Tibial nerve (tissue), 4 donors: Measurements from ENCODE around the gene RPP14. TPM values are rescaled to one million over a fixed set of nuclear protein-coding genes. Genes with fewer than 3 reads are reported as not detected.
"Not testable (repeated sequence)": the region's sequence is repeated elsewhere in the genome, so short reads cannot be mapped to it uniquely, and the experiment has no call there.

ENCODE experiments used
- DNase-seq, 2 donors: peaks; one replicate each; pipeline ENCODE4 v3.0.0-alpha.2; 2019; ENCODE audit warnings: low spot score in 2 of 2
- H3K27ac ChIP-seq, 4 donors: fragments of 200-600 bp; sonication (generic) in 3 of 4; one replicate each; pipeline ENCODE4 v1.5.1; 2017 to 2019; ENCODE audit warnings: mild to moderate bottlenecking in 1 of 4
- H3K27me3 ChIP-seq, 2 donors: fragments of 200-600 bp; sonication (generic) in 1 of 2; one replicate each; pipeline versions ENCODE4 v1.5.1 to v1.6.0; 2017 to 2019
- H3K36me3 ChIP-seq, 3 donors: fragments of 200-600 bp; sonication (generic); one replicate each; pipeline ENCODE4 v1.5.1; 2018 to 2019
- H3K4me1 ChIP-seq, 4 donors: fragments of 200-600 bp; sonication (generic) in 3 of 4; one replicate each; pipeline ENCODE4 v1.5.1; 2017 to 2019
- H3K4me3 ChIP-seq, 4 donors: fragments of 200-600 bp; sonication (generic) in 3 of 4; one replicate each; pipeline ENCODE4 v1.5.1; 2017 to 2019; ENCODE audit warnings: mild to moderate bottlenecking in 1 of 4, moderate library complexity in 1 of 4
- H3K9me3 ChIP-seq, 4 donors: fragments of 200-600 bp; sonication (generic) in 3 of 4; one replicate each; pipeline ENCODE4 v1.5.1; 2017 to 2019
- CTCF ChIP-seq, 5 experiments: fragments of 200-600 bp in 3 of 5; fragments of 450-650 bp in 2 of 5; sonication (generic) in 3 of 5; IDR thresholded peaks; one replicate each; pipeline ENCODE4 v1.5.1; 2016 to 2019; ENCODE audit warnings: antibody characterized with exemption in 5 of 5, mild to moderate bottlenecking in 3 of 5, moderate library complexity in 2 of 5
- EP300 ChIP-seq, 2 donors: sonication (generic); formaldehyde crosslinking; IDR thresholded peaks; one replicate each; pipeline ENCODE4 v1.6.1; 2017; ENCODE audit warnings: antibody characterized with exemption in 2 of 2, mild to moderate bottlenecking in 1 of 2
- POLR2A ChIP-seq, 2 donors: fragments of 450-650 bp; IDR thresholded peaks; one replicate each; pipeline ENCODE4 v1.6.1; 2017; ENCODE audit warnings: antibody characterized with exemption in 2 of 2, mild to moderate bottlenecking in 2 of 2, moderate library complexity in 2 of 2
- WGBS, 2 donors: methylation state at CpG; one replicate each; pipeline ENCODE4 v1.1.5; 2018; 5-methylcytosine and 5-hydroxymethylcytosine counted together
- total RNA-seq, 4 donors: library from RNA; depleted of rRNA; stranded (reverse); fragments of >200 nt; gene quantifications; one replicate each; pipeline ENCODE4 v1.1.0, GENCODE V29; 2016

The RPP14 gene
- total RNA-seq, 4 donors from 2014 or later: 5.7 to 14.0 (median 8.6) TPM

GRCh38 chr3:58270485-58270884 lies 35.6 kb upstream of the RPP14 start:
- Histone ChIP-seq H3K36me3 (peaks cover 0 to 61% (median 0%) of the 10 kb centered on the region in 3 donors), H3K27ac (no peak overlapping the region), H3K9me3 (no peaks in the 10 kb centered on the region), H3K4me1 (peaks cover 0 to 9% (median 4%) of the 10 kb centered on the region in 4 donors), H3K4me3 (no peak overlapping the region), H3K27me3 (no peaks in the 10 kb centered on the region)
- WGBS, 2 donors: 95 to 98% methylated on average over 2 of the region's 2 CpGs
- no peak for DNase-seq
- no peak for TF ChIP-seq POLR2A (IDR thresholded peaks at IDR 0.05)
- TF ChIP-seq EP300 (IDR thresholded peaks at IDR 0.05): no peak
- no peak for TF ChIP-seq CTCF (IDR thresholded peaks at IDR 0.05)

- H3K9me3 ChIP-seq: peaks cover 0 to 4% (median 0%) of the 10 kb centered on the region in 4 donors
- peaks cover 0 to 73% (median 0%) of the 10 kb centered on the region in 3 donors for H3K36me3 ChIP-seq
- H3K4me1 ChIP-seq: peaks cover 0 to 9% (median 4%) of the 10 kb centered on the region in 4 donors
- no peak for TF ChIP-seq EP300 (IDR thresholded peaks at IDR 0.05)
- TF ChIP-seq CTCF (IDR thresholded peaks at IDR 0.05): no peak
- TF ChIP-seq POLR2A (IDR thresholded peaks at IDR 0.05): no peak
- H3K27ac ChIP-seq: peak overlapping the region in 2 of 4 donors; percentile 31 to 63
- no peak overlapping the region for H3K4me3 ChIP-seq
- no peaks in the 10 kb centered on the region for H3K27me3 ChIP-seq
- no peak for DNase-seq
- WGBS, 2 donors: 74 to 86% methylated on average over 7 of the region's 7 CpGs
Measured at GRCh38 chr3:58271901-58272501, 34.0 kb upstream of the RPP14 start.

GRCh38 chr3:58272891-58273290 lies 33.2 kb upstream of the RPP14 start:
- Histone ChIP-seq H3K36me3 (peaks cover 0 to 66% (median 0%) of the 10 kb centered on the region in 3 donors), H3K4me3 (no peak overlapping the region), H3K27ac (peak overlapping the region in 1 of 4 donors; percentile 63), H3K4me1 (peaks cover 0 to 9% (median 4%) of the 10 kb centered on the region in 4 donors), H3K9me3 (peaks cover 0 to 4% (median 0%) of the 10 kb centered on the region in 4 donors), H3K27me3 (no peaks in the 10 kb centered on the region)
- DNase-seq: no peak
- TF ChIP-seq CTCF (IDR thresholded peaks at IDR 0.05) (no peak), POLR2A (IDR thresholded peaks at IDR 0.05) (no peak), EP300 (IDR thresholded peaks at IDR 0.05) (no peak)
- WGBS, 2 donors: 84 to 88% methylated on average over 3 of the region's 3 CpGs

GRCh38 chr3:58273362-58273761 lies 32.7 kb upstream of the RPP14 start:
- not testable (repeated sequence) for H3K4me3 ChIP-seq, H3K4me1 ChIP-seq, DNase-seq, H3K27me3 ChIP-seq, H3K9me3 ChIP-seq
- peaks cover 0 to 61% (median 0%) of the 10 kb centered on the region in 3 donors for H3K36me3 ChIP-seq
- 93 to 94% methylated on average over 3 of the region's 3 CpGs for WGBS, 2 donors
- peak overlapping the region in 1 of 4 donors; percentile 63 for H3K27ac ChIP-seq

GRCh38 chr3:58274027-58274614 lies 31.9 kb upstream of the RPP14 start:
- TF ChIP-seq CTCF (IDR thresholded peaks at IDR 0.05): no peak
- TF ChIP-seq EP300 (IDR thresholded peaks at IDR 0.05): no peak
- no peak for TF ChIP-seq POLR2A (IDR thresholded peaks at IDR 0.05)

More at GRCh38 chr3:58274027-58274614, 31.9 kb upstream of the RPP14 start:
- DNase-seq: no peak
- Histone ChIP-seq H3K4me3 (no peak overlapping the region), H3K27ac (no peak overlapping the region), H3K27me3 (no peaks in the 10 kb centered on the region), H3K4me1 (peaks cover 0 to 9% (median 4%) of the 10 kb centered on the region in 4 donors), H3K9me3 (peaks cover 0 to 4% (median 0%) of the 10 kb centered on the region in 4 donors), H3K36me3 (peaks cover 0 to 55% (median 0%) of the 10 kb centered on the region in 3 donors)
- 70 to 77% methylated on average over 3 of the region's 3 CpGs for WGBS, 2 donors
